GOT3 (cell line): ENCODE results near the gene PFKM.

Source experiments
- DNase-seq: peaks from one replicate; lab custom pipeline; 2025; ENCODE audit warnings: mixed read lengths; lab: John Stamatoyannopoulos, UW

Gene PFKM

DNA sequence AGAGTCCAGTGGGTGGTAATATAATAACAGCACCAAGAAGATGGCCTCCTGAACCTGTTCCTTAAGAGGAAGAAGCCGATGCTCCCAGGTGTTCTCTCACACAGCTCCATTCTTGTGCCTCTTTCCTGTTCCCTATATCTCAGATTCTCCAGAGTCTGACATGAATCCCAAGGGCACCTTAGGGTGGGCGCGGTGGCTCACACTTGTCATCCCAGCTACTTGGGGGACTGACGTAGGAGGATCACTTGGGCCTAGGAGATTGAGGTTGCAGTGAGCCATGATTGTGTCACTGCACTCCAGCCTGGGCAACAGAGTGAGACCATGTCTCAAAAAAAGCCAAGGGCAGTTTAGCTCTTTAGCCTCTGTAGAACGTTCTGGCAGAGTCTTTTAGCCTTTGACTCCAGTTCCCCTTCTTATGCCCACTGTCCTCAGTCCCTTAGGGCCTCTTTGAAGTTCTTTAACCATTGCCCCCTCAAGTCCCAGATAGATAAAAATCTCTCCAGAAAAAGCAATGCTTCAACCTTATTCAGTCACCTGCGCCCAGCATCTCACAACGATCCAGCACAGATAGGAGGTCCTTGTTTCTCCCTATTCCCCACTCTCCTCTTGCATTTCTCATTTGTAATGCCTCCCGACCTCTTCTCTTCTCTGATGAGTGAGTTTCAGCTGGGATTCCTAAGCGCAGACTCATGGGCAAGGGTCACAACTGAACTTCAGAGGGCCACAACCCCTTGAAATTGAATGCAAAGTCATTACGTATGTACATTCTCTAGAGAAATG lies 68.9 kb downstream of the PFKM start:
- no peak for DNase-seq

GRCh38 chr12:48189331-48190125 lies 70.4 kb downstream of the PFKM start:
- DNase-seq, result no peak

- DNase-seq, result no peak
Measured at GRCh38 chr12:48191096-48191495, 71.9 kb downstream of the PFKM start.

DNA sequence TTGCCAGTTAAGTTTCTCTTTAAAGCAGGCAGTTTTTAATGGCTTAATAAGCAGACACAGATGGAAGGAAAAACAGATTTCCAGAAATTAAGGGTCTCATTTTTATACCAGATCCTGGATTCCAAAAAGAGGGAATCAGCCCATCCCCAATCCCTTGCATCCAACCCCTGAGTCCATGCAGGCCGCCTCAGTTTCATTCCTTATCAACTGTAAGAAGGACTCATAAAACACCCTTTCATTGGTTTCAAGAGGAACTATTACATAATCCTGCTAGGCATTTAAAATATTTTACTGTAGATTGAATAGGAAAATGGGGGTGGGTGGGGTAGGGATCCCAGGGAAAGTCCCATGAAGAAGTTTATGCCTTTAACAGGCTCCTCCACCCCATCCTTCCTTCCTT lies 73.7 kb downstream of the PFKM start:
- no peak for DNase-seq

DNA sequence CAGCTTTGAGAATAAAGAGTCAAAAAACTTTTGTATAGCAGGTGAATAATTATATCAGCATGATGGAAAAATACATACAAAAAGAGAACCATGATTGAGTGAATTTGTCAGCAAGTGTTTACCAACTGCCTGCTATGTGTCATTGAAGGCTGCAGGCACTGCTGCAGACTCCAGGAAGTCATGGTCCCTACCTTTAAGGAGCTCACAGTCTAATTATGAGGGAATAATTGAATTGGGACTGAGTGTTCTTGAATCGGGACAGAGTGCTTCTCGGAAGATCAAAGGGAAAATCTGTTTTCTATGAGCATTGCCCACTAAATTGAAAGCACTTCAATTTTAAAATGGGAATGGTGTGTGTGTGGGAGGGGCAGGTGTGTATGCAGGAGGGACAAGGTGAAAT lies 74.5 kb downstream of the PFKM start:
- no peak for DNase-seq

GRCh38 chr12:48194799-48195201 lies 75.6 kb downstream of the PFKM start:
- DNase-seq, result no peak
